ENCODE measurements around the gene AXIN2.

The AXIN2 gene, protein sequence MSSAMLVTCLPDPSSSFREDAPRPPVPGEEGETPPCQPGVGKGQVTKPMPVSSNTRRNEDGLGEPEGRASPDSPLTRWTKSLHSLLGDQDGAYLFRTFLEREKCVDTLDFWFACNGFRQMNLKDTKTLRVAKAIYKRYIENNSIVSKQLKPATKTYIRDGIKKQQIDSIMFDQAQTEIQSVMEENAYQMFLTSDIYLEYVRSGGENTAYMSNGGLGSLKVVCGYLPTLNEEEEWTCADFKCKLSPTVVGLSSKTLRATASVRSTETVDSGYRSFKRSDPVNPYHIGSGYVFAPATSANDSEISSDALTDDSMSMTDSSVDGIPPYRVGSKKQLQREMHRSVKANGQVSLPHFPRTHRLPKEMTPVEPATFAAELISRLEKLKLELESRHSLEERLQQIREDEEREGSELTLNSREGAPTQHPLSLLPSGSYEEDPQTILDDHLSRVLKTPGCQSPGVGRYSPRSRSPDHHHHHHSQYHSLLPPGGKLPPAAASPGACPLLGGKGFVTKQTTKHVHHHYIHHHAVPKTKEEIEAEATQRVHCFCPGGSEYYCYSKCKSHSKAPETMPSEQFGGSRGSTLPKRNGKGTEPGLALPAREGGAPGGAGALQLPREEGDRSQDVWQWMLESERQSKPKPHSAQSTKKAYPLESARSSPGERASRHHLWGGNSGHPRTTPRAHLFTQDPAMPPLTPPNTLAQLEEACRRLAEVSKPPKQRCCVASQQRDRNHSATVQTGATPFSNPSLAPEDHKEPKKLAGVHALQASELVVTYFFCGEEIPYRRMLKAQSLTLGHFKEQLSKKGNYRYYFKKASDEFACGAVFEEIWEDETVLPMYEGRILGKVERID

DNA sequence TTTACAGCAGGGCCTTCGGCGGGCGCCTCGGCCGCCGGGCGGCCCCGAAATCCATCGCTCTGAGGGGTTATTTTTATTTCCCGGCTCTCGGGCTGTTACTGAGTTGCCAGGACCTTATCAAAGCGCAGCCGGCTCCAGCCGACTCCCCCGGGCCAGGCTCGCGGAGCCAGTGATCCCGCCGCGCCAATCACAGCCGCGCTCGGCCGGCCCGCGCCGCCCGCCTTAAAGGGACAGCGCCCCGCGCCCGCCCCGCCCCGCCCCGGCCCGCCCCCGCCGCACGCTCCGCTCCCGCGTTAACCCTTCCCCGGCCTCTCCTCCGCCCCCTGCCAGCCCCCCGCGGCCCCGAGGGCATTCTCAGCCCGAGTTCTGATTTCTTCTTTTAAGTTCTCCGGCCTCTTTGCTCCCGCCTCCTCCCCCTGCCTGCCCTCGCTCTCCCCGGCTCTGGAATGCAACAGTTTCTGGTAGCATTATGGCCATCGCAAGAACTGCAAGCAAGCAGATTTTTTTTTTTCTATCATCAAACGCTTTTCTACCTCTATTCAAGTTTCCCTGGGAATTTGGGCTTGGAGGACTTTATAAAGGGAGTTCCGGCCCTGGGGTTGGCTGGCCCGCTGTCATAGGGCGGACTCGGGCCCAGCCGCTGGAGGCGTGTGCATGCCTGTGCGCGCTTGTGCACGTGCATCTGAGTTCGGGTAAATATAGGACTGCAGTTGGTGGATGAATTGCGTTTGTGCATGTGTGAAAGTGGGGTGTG, at the start of gene AXIN2:
TSS of gene AXIN2 (minus strand) at position 197 of the 754 bp plus-strand sequence. CDS start 3,028 bp downstream, outside the sequence.
- Histone ChIP-seq H3K4me3 (ENCODE audit: low read length) (peak within 1 kb of the TSS; percentile 92; the same call in 1 of the 2 replicates), H3K27me3 (ENCODE audit: insufficient read depth, low read length) (peaks cover 23% of the 10 kb centered on the region; the same call in 1 of the 2 replicates), H3K36me3 (ENCODE audit: insufficient read depth, low read depth, low read length) (peaks cover 19% of the 10 kb centered on the region), H3K4me1 (ENCODE audit: insufficient read depth, low read length) (peaks cover 23% of the 10 kb centered on the region), H3K9me3 (ENCODE audit: insufficient read depth, low read depth, low read length) (no peaks in the 10 kb centered on the region), H3K9ac (ENCODE audit: low read depth, low read length) (peak within 1 kb of the TSS; percentile 69), H3K27ac (ENCODE audit: low read length) (no peak within 1 kb of the TSS)

DNA sequence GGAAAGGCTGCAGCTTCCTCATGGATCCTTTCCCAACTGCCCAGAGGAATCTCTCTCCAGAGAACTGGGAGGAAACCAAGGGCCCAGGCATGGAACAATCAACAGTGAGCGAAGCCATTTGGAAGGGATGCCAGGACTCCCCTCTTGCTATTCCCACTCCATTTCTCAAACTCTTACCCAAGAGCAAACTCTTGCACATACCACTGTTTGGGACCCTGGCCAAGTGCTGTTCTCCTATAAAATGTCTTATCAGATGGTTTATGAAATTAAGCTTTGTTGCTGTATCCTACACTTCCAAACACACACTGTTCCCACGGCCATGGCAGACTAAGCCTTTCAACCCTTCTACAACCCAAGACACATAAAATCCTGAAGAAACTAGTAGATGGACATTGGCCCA, 48.3 kb upstream of the AXIN2 start:
- Histone ChIP-seq H3K4me1 (ENCODE audit: insufficient read depth, low read length) (no peaks in the 10 kb centered on the region), H3K36me3 (ENCODE audit: insufficient read depth, low read depth, low read length) (no peaks in the 10 kb centered on the region), H3K27ac (ENCODE audit: low read length) (no peak overlapping the region)

DNA sequence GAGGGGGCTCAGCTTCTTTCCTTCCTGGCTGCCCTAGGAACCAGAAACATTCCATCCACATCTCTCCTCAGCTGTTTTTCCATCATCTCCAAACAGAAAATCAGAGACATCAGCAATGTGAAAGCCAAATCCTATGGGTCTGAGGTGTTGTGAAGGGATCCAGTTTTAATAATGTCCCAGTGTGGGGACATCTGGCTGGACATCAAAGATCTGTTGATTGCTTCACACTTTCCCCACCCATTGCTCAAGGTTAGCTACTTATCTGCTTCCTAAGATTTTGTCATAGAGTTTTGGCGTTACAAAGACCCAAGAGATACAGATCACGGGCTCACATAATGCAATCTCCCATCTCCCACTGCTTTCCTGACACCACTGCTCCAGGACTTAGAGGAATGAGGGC, 47.8 kb upstream of the AXIN2 start:
- H3K9me3 ChIP-seq (ENCODE audit: insufficient read depth, low read depth, low read length), result no peaks in the 10 kb centered on the region
- H3K9ac ChIP-seq (ENCODE audit: low read depth, low read length), result no peak overlapping the region
- no peaks in the 10 kb centered on the region for H3K4me1 ChIP-seq (ENCODE audit: insufficient read depth, low read length)
- no peaks in the 10 kb centered on the region for H3K27me3 ChIP-seq (ENCODE audit: insufficient read depth, low read length)
- no peaks in the 10 kb centered on the region for H3K36me3 ChIP-seq (ENCODE audit: insufficient read depth, low read depth, low read length)
- H3K27ac ChIP-seq (ENCODE audit: low read length), result no peak overlapping the region
- no peak overlapping the region for H3K4me3 ChIP-seq (ENCODE audit: low read length)

More for the DNA sequence above, 48.3 kb upstream of the AXIN2 start:
- Histone ChIP-seq H3K9ac (ENCODE audit: low read depth, low read length) (no peak overlapping the region), H3K27me3 (ENCODE audit: insufficient read depth, low read length) (no peaks in the 10 kb centered on the region), H3K9me3 (ENCODE audit: insufficient read depth, low read depth, low read length) (no peaks in the 10 kb centered on the region), H3K4me3 (ENCODE audit: low read length) (no peak overlapping the region)

DNA sequence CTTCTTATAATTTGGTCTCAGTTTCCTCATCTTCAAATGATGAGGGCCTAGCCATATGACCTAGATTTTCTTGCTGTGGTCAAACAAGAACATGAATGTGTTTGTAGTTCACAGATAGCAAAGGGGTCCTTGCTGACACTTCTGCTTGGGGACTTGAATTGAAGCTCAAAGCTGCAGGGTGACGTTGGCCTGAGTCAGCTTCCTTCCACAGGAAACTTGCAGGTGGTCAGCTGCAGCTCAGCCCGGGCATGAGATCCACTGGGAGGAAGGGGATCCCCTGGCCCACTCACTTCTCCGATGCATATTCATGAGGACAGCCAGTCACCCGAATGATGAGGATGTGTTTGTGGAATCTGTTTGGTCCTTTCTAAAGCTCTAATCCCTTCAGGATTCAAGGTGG, 42.6 kb upstream of the AXIN2 start:
- Histone ChIP-seq H3K4me1 (ENCODE audit: insufficient read depth, low read length) (peaks cover 3% of the 10 kb centered on the region; the same call in 1 of the 2 replicates), H3K9ac (ENCODE audit: low read depth, low read length) (no peak overlapping the region), H3K27ac (ENCODE audit: low read length) (no peak overlapping the region), H3K36me3 (ENCODE audit: insufficient read depth, low read depth, low read length) (no peaks in the 10 kb centered on the region), H3K27me3 (ENCODE audit: insufficient read depth, low read length) (no peaks in the 10 kb centered on the region), H3K9me3 (ENCODE audit: insufficient read depth, low read depth, low read length) (no peaks in the 10 kb centered on the region), H3K4me3 (ENCODE audit: low read length) (no peak overlapping the region)

DNA sequence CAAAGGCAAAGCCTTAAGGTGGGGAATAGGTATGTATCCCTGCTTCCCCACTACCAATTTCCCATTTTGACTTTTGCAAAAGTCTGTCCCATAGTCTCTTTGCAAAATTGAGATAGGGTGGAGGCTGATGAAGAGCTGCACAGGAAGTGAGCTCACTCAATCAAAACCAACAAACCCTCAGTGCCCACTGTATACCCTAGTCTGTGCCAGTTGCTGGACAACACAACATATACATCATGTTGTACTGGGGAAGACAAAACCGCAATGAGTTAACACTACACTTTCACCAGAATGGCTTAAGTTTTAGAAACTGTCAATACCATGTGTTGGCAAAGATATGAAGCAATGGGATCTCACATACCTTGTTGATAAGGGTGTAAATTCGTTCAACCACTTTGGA, 40.4 kb upstream of the AXIN2 start:
- H3K27ac ChIP-seq (ENCODE audit: low read length), result no peak overlapping the region
- no peaks in the 10 kb centered on the region for H3K36me3 ChIP-seq (ENCODE audit: insufficient read depth, low read depth, low read length)
- H3K27me3 ChIP-seq (ENCODE audit: insufficient read depth, low read length), result no peaks in the 10 kb centered on the region

DNA sequence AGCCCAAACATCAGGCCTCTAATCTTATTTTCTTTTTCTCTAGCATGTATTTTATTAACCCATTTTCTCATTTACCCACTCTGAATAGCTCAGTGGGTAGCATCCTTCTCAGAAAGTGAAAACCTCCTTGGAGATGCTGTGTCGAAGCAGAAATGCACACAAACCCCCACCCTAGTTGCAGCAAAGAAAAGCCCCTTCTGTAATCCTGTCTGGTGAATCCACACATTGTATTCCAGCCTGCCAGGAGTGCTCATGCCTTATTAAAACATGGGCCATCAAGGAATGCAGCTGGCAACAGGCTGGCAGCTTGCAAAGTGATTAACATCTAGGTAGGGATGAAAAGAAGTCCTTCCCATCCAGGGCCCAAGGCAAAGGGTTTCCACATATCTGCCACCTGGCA, 39.7 kb upstream of the AXIN2 start:
- H3K27me3 ChIP-seq (ENCODE audit: insufficient read depth, low read length), result no peaks in the 10 kb centered on the region
- no peak overlapping the region for H3K27ac ChIP-seq (ENCODE audit: low read length)
- peaks cover 3% of the 10 kb centered on the region; the same call in 1 of the 2 replicates for H3K4me1 ChIP-seq (ENCODE audit: insufficient read depth, low read length)
- H3K4me3 ChIP-seq (ENCODE audit: low read length), result no peak overlapping the region
- H3K36me3 ChIP-seq (ENCODE audit: insufficient read depth, low read depth, low read length), result no peaks in the 10 kb centered on the region
- H3K9ac ChIP-seq (ENCODE audit: low read depth, low read length), result no peak overlapping the region
- no peaks in the 10 kb centered on the region for H3K9me3 ChIP-seq (ENCODE audit: insufficient read depth, low read depth, low read length)

More for the DNA sequence above, 40.4 kb upstream of the AXIN2 start:
- Histone ChIP-seq H3K9me3 (ENCODE audit: insufficient read depth, low read depth, low read length) (no peaks in the 10 kb centered on the region), H3K9ac (ENCODE audit: low read depth, low read length) (no peak overlapping the region), H3K4me3 (ENCODE audit: low read length) (no peak overlapping the region), H3K4me1 (ENCODE audit: insufficient read depth, low read length) (peaks cover 3% of the 10 kb centered on the region; the same call in 1 of the 2 replicates)

DNA sequence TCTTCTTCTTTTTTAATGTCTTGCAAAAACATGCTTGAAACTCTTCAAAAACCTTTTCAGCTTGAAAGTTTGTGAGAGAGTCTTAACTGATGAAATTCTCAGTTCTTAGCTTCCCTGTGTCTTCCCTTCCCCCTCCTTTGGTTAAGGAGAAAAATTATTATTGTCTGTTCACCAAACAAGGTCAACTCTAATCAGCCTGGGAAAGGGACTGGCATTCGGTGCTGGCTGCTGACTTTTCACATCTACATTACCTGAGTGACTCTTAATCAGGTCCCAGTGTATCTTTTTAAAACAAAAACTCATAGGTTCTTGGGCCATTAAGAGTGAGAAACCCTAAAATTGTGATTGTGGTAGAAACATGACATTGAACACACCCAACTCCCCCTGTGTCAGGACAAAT, 39.1 kb upstream of the AXIN2 start:
- Histone ChIP-seq H3K9me3 (ENCODE audit: insufficient read depth, low read depth, low read length) (no peaks in the 10 kb centered on the region), H3K9ac (ENCODE audit: low read depth, low read length) (no peak overlapping the region), H3K27me3 (ENCODE audit: insufficient read depth, low read length) (no peaks in the 10 kb centered on the region), H3K36me3 (ENCODE audit: insufficient read depth, low read depth, low read length) (no peaks in the 10 kb centered on the region), H3K27ac (ENCODE audit: low read length) (no peak overlapping the region), H3K4me1 (ENCODE audit: insufficient read depth, low read length) (peaks cover 3% of the 10 kb centered on the region; the same call in 1 of the 2 replicates), H3K4me3 (ENCODE audit: low read length) (no peak overlapping the region)

DNA sequence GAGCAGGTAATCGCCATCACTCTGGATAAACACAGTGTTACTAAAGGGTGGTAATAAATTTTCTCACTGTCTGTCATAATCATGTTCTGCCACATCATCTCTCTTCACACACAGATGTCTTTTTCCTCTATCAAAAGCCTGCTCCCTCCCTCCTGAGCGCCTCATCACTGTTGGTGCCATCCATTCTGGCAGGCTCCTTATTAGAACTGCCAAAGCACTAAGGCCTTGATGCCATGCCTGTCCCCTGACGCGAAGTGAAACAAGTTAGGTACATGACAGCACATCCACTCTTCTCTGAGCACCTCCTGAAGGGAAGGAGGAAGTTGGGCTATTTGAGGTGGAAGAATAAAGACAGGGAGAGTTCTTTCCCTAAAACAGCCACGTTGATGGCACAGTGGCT, 38.2 kb upstream of the AXIN2 start:
- H3K4me1 ChIP-seq (ENCODE audit: insufficient read depth, low read length), result peaks cover 8% of the 10 kb centered on the region; the same call in 1 of the 2 replicates
- H3K9ac ChIP-seq (ENCODE audit: low read depth, low read length), result no peak overlapping the region
- H3K27me3 ChIP-seq (ENCODE audit: insufficient read depth, low read length), result peaks cover 5% of the 10 kb centered on the region; the same call in 1 of the 2 replicates
- H3K9me3 ChIP-seq (ENCODE audit: insufficient read depth, low read depth, low read length), result no peaks in the 10 kb centered on the region
- no peaks in the 10 kb centered on the region for H3K36me3 ChIP-seq (ENCODE audit: insufficient read depth, low read depth, low read length)
- H3K4me3 ChIP-seq (ENCODE audit: low read length), result no peak overlapping the region
- no peak overlapping the region for H3K27ac ChIP-seq (ENCODE audit: low read length)

DNA sequence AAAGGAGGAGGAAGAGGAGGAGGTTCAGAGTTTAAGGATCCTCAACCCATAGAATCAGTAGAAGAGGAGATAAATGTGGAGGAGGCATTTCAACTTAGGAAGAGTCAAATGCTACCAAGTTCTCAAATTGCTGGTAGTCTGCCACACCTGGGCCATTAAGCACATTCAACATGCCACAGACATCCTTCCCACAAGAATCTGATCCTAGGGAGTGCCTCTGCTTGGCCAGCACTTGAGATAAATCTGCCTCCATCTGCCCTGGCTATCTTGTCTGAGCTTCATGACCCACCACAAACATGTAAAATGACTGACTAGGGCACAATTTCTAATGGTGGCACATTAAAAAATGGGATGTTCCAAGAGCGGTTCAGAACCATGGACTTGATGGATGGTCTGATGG, 37.3 kb upstream of the AXIN2 start:
- H3K9me3 ChIP-seq (ENCODE audit: insufficient read depth, low read depth, low read length), result no peaks in the 10 kb centered on the region
- H3K27ac ChIP-seq (ENCODE audit: low read length), result no peak overlapping the region
- no peaks in the 10 kb centered on the region for H3K36me3 ChIP-seq (ENCODE audit: insufficient read depth, low read depth, low read length)
- peaks cover 14% of the 10 kb centered on the region; the same call in 1 of the 2 replicates for H3K27me3 ChIP-seq (ENCODE audit: insufficient read depth, low read length)
- peaks cover 17% of the 10 kb centered on the region; the same call in 1 of the 2 replicates for H3K4me1 ChIP-seq (ENCODE audit: insufficient read depth, low read length)
- no peak overlapping the region for H3K4me3 ChIP-seq (ENCODE audit: low read length)
- no peak overlapping the region for H3K9ac ChIP-seq (ENCODE audit: low read depth, low read length)

DNA sequence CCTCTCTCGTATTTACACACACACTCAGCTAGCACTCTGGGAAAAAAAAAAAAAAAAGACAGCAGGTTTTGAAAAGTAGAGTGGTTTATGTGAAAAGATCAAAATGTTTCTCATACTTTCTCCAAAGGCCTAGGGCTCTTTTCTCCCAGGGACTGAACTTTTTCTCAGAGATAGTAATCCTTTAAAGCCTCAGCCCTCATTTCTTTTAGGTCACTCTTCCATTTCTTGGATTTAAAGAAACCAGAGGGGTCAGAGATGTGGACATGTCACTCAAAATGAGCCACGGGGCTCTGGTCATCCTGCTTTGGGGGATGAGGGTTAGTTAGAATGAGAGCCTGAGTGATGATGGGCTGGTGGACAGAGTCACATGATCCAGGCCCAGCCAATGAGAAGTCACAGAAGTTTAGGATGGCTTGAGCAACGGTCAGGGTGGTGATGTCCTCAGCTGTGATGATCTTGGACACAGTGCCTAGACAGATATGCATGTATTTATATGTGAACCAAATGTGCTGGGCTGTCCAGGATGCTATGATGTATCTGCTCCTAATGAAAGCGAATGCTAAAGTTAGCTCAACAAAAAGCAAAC, 33.7 kb upstream of the AXIN2 start:
- Histone ChIP-seq H3K4me1 (ENCODE audit: insufficient read depth, low read length) (peaks cover 26% of the 10 kb centered on the region; the same call in 1 of the 2 replicates), H3K27me3 (ENCODE audit: insufficient read depth, low read length) (peaks cover 26% of the 10 kb centered on the region), H3K9me3 (ENCODE audit: insufficient read depth, low read depth, low read length) (no peaks in the 10 kb centered on the region)

More for the DNA sequence above, 33.7 kb upstream of the AXIN2 start:
- no peak overlapping the region for H3K4me3 ChIP-seq (ENCODE audit: low read length)
- H3K9ac ChIP-seq (ENCODE audit: low read depth, low read length), result no peak overlapping the region
- no peak overlapping the region for H3K27ac ChIP-seq (ENCODE audit: low read length)
- no peaks in the 10 kb centered on the region for H3K36me3 ChIP-seq (ENCODE audit: insufficient read depth, low read depth, low read length)
